Stimulated activated CD4-positive, alpha-beta T cell treated with anti-CD3 and anti-CD28 coated beads, Interleukin-1b, Interleukin-23, amount 100 ng/mL, for 24 hours (primary cell): ENCODE results near the gene CDC42.
"Not testable (repeated sequence)": the region's sequence is repeated elsewhere in the genome, so short reads cannot be mapped to it uniquely, and the experiment has no call there.

Experiments used
- DNase-seq, 4 experiments: peaks; one replicate each; pipeline ENCODE4 v3.0.0-alpha.2; 2020; ENCODE audit warnings: low read depth in 4 of 4, low spot score in 1 of 4

Gene CDC42

GRCh38 chr1:22052115-22053016, at the start of gene CDC42:
Gene CDC42, plus strand, starts transcription at chr1:22052709. Its CDS starts 25,770 bp downstream, at chr1:22078479.
- DNase-seq, result peak; percentile 90 to 95 (median 93)

GRCh38 chr1:22002875-22003274, 49.6 kb upstream of the CDC42 start:
- DNase-seq, result not testable (repeated sequence)

- DNase-seq, result not testable (repeated sequence)
Measured at GRCh38 chr1:22003959-22004358, 48.5 kb upstream of the CDC42 start.

- peak in 1 of 4 experiments; percentile 23 for DNase-seq
Measured at GRCh38 chr1:22005261-22006149, 47.0 kb upstream of the CDC42 start.

GRCh38 chr1:22006736-22007135, 45.8 kb upstream of the CDC42 start:
- DNase-seq, result not testable (repeated sequence)

- not testable (repeated sequence) for DNase-seq
Measured at GRCh38 chr1:22007262-22007661, 45.2 kb upstream of the CDC42 start.

GRCh38 chr1:22009566-22009965, 42.9 kb upstream of the CDC42 start:
- not testable (repeated sequence) for DNase-seq

GRCh38 chr1:22012752-22013151, 39.8 kb upstream of the CDC42 start:
- DNase-seq, result not testable (repeated sequence)

GRCh38 chr1:22014575-22015206, 37.8 kb upstream of the CDC42 start:
- DNase-seq, result not testable (repeated sequence)

- peak; percentile 33 to 50 (median 42) for DNase-seq
Measured at GRCh38 chr1:22018583-22019559, 33.6 kb upstream of the CDC42 start.

- DNase-seq, result no peak
Measured at GRCh38 chr1:22021061-22021460, 31.4 kb upstream of the CDC42 start.

- peak; percentile 35 to 52 (median 43) for DNase-seq
Measured at GRCh38 chr1:22024485-22025367, 27.8 kb upstream of the CDC42 start.

- peak; percentile 71 to 88 (median 76) for DNase-seq
Measured at GRCh38 chr1:22025368-22026155, 26.9 kb upstream of the CDC42 start.

- no peak for DNase-seq
Measured at GRCh38 chr1:22026924-22027289, 25.6 kb upstream of the CDC42 start.

- DNase-seq, result no peak
Measured at GRCh38 chr1:22030057-22030456, 22.5 kb upstream of the CDC42 start.

- DNase-seq, result no peak
Measured at GRCh38 chr1:22030473-22030872, 22.0 kb upstream of the CDC42 start.

- no peak for DNase-seq
Measured at GRCh38 chr1:22031214-22031962, 21.1 kb upstream of the CDC42 start.

- DNase-seq, result not testable (repeated sequence)
Measured at GRCh38 chr1:22034834-22035233, 17.7 kb upstream of the CDC42 start.
